Left hindlimb (tissue), 1 donor: ENCODE measurements around the gene NECTIN4.
"Not testable (repeated sequence)": the region's sequence is repeated elsewhere in the genome, so short reads cannot be mapped to it uniquely, and the experiment has no call there.

Experiments used
- DNase-seq: peaks from one replicate; pipeline ENCODE4 v3.0.0-alpha.2; 2018

Gene NECTIN4

GRCh38 chr1:161089251-161089924 lies at the start of gene NECTIN4:
TSS of gene NECTIN4 (minus strand) at chr1:161089558. CDS start at chr1:161089296, 262 bp downstream.
- no peak for DNase-seq

- DNase-seq = no peak
Measured at GRCh38 chr1:161138431-161138830, 49.1 kb upstream of the NECTIN4 start.

DNA sequence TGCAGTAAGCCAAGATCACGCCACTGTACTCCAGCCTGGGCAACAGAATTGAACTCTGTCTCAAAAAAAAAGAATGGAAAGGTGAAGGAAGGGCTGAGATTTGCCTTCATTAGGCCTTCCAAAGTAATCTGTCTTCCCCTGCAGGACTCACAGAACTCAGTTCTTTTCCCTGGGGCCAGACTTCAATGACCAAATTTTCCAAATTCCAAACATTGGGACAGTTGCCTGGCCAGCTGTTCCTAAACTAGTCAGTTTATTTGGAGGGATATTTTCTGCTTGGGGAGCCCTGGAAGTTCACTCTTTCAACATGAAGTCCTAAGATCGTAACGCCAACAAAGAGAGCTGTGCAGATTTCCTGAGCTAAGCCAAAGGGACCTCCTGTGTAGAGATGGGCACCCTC lies 48.5 kb upstream of the NECTIN4 start:
- DNase-seq = no peak

- DNase-seq = no peak
Measured at GRCh38 chr1:161133220-161133740, 43.9 kb upstream of the NECTIN4 start.

DNA sequence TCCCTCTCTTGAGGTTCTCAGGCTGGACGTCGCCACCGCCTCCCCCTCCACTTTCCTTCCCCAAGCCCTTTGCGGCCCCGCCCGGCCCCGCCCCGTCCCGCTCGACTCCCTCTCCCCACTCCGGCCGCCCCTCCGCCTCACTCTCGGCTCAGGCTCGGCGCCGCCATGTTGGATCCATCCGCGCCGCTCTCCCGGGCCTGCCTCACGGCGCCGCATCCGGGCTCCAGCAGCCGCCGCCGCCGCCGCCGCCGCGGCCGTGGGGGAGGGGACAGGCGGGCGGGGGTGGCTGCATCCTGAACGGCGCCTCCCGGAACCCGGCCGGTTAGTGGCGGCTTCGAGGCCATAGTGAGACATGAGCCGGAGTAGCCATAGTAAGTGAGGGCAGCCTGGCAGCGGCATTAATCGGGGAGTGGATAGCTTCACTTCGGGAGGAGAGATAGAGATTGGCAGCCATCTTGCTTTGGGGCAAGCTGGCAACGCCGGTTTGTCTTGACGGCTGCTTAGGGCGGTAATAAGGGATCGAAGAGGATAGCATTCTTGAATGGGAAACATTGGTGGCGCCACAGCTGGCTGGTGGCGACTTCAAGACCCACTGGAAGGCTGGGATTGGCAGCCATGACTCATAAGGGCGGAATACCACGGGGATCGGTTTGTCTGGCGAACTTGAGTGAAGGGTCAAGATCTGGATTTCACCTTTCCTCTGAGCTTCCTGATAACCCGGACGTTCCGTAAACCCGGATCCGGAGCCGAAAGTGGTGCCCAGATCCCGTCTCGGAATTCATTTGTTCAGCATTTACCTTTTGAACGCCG lies 43.3 kb upstream of the NECTIN4 start, which contains the start of gene DEDD:
Gene DEDD (minus strand): TSS at position 258 of the 810 bp plus-strand sequence. CDS start 8,205 bp downstream, outside the sequence.
- peak; percentile 97 for DNase-seq

- DNase-seq = no peak
Measured at GRCh38 chr1:161131523-161132409, 42.4 kb upstream of the NECTIN4 start.

- DNase-seq = no peak
Measured at GRCh38 chr1:161130266-161130665, 40.9 kb upstream of the NECTIN4 start.

- no peak for DNase-seq
Measured at GRCh38 chr1:161128591-161129420, 39.4 kb upstream of the NECTIN4 start.

- DNase-seq = no peak
Measured at GRCh38 chr1:161127649-161128048, 38.3 kb upstream of the NECTIN4 start.

GRCh38 chr1:161122967-161123366 lies 33.6 kb upstream of the NECTIN4 start:
- no peak for DNase-seq

DNA sequence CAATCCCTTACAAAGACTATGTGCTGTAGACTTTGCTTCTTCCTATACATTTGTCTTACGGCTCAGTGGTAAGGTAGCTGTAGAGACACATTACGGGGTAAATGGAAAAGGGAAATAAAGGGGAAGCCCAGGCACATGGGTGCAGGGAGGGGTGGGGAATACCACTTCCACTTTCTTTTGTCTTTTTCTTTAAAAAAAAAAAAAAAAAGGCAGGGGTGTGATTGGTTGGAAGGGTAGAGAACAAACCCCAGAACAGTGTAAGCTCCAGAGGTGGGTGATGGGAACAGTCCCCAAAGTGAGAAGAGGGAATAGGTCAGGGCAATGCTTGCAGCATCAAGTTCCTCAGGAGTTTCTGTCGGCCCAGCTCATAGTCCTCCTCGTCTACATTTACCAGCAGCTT lies 32.5 kb upstream of the NECTIN4 start:
- DNase-seq = no peak

GRCh38 chr1:161121042-161121650 lies 31.8 kb upstream of the NECTIN4 start:
- no peak for DNase-seq

DNA sequence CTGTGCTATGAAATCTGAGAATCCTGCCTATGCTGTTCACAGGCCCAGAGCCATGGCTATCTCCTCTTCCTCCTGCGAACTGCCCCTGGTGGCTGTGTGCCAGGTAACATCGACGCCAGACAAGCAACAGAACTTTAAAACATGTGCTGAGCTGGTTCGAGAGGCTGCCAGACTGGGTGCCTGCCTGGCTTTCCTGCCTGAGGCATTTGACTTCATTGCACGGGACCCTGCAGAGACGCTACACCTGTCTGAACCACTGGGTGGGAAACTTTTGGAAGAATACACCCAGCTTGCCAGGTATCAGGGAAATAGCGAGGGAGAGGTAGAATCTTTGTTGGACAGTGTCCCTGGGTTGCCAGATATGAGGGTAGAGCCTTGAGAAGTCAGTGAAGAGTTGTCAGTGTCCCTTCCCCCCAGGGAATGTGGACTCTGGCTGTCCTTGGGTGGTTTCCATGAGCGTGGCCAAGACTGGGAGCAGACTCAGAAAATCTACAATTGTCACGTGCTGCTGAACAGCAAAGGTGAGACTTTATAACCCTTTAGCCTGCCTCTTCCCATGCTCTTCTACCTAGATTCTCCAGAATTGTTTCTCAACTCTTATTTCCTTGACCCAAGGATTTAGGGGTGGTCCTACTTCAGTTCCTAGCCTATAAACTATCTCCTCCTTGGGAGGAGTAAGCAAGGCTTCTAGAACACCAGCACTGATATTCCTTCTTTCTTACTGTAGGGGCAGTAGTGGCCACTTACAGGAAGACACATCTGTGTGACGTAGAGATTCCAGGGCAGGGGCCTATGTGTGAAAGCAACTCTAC lies 29.9 kb upstream of the NECTIN4 start:
- no peak for DNase-seq

GRCh38 chr1:161117759-161118581 lies 28.6 kb upstream of the NECTIN4 start, which contains the start of the genes NIT1 and PFDN2:
TSS of gene NIT1 (plus strand) at chr1:161118105. CDS start at chr1:161118177, 72 bp downstream.
TSS of gene PFDN2 (minus strand) at chr1:161118037. CDS start at chr1:161118026, 11 bp downstream.
- peak; percentile 92 for DNase-seq

DNA sequence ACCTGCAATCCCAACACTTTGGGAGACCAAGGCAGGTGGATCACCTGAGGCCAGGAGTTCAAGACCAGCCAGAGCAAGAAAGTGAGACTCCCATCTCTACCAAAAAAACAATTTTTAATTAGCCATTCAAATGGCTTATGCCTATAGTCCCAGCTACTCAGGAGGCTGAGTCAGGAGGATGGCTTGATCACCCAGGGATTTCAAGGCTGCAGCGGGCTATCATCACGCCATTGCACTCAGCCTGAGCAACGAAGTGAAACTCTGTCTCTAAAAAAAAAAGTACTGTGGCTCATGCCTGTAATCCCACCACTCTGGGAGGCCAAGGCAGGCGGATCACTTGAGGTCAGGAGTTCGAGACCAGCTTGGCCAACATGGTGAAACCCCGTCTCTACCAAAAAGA lies 26.6 kb upstream of the NECTIN4 start:
- DNase-seq = not testable (repeated sequence)

- no peak for DNase-seq
Measured at GRCh38 chr1:161115132-161115711, 25.9 kb upstream of the NECTIN4 start.

DNA sequence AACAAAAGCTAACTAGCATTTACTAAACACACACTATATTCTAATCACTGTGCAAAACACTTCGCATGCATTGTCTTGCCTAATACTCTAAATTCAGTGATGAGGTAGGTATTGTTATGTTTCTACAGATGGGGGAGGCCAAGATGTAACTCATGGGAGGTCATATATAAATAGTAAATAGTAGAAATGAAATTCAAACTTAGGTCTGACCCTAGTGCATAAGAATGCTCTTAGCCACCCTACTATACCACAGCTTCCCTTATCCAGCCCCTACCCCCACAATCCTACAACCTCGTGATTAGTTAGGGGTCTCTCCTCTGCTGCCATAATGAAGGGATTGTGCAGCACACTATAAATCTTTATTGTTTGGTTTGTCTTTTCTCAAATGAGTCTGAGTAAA lies 25.2 kb upstream of the NECTIN4 start:
- DNase-seq = no peak

DNA sequence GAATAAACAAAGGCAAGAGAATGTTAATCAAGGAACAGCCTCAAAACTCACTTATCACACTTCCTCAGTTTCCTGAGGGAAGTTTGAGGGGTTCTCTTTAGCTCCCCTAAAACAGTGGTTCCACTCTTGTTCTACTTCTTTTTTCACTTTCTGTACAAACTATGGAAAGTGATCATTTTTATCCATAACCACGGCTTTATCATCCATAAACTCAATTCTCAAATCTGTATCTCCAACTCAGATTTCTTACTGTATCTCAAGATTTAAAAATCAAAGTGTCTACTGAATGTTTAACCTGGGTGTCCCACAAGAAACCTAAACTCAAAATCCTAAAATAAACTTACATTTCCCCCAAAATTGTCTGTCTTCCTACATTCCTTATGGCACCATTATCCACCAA lies 24.6 kb upstream of the NECTIN4 start:
- no peak for DNase-seq

DNA sequence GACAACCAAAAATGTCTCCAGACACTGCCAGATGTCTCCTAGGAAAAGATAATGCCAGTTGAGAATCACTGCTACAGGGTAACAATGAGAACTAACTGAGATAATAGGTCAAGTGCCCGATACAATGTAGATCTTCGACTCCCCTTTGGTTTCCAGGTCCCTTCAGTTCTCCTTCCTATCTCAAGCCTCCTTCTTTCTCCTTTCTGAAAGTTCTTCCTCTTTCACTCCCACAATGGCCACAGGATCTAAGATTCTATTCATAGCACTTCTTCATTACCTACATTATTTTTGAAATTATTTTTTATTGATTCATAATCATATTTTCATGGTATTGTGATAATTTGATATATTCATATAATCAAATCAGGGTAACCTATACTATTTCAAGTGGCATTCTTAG lies 22.2 kb upstream of the NECTIN4 start:
- DNase-seq = no peak
